Neural progenitor cell (in vitro differentiated cells): Measurements from ENCODE around the gene STK38L. TPM values are rescaled to one million over a fixed set of nuclear protein-coding genes. Genes with fewer than 3 reads are reported as not detected.

Source experiments
- DNase-seq: peaks from one replicate; pipeline ENCODE4 v3.0.0-alpha.2; 2016; ENCODE audit warnings: low spot score
- H2AFZ ChIP-seq: fragments of 200-600 bp; sonication (generic); replicated peaks from 2 replicates; pipeline ENCODE4 v1.6.1; 2016; ENCODE audit warnings: antibody characterized with exemption
- H3F3A ChIP-seq: fragments of 200-600 bp; sonication (generic); 2 replicates; pipeline ENCODE4 v1.6.1; 2016; ENCODE audit warnings: antibody characterized with exemption, low read depth
- H3K27ac ChIP-seq: fragments of 200-600 bp; sonication (generic); 2 replicates; pipeline ENCODE4 v1.5.1; 2016; ENCODE audit warnings: mild to moderate bottlenecking
- H3K27me3 ChIP-seq: fragments of 200-600 bp; sonication (generic); 2 replicates; pipeline ENCODE4 v1.6.1; 2016; ENCODE audit warnings: mild to moderate bottlenecking, moderate library complexity
- H3K36me3 ChIP-seq: fragments of 200-600 bp; sonication (generic); 2 replicates; pipeline ENCODE4 v1.5.1; 2016
- H3K4me1 ChIP-seq: fragments of 200-600 bp; sonication (generic); 2 replicates; pipeline ENCODE4 v1.6.1; 2016; ENCODE audit warnings: mixed run types
- H3K4me2 ChIP-seq: fragments of 200-600 bp; sonication (generic); 2 replicates; pipeline ENCODE4 v1.6.1; 2016
- H3K4me3 ChIP-seq: fragments of 200-600 bp; sonication (generic); 2 replicates; pipeline ENCODE4 v1.5.1; 2016
- H3K79me2 ChIP-seq: fragments of 200-600 bp; sonication (generic); 2 replicates; pipeline ENCODE4 v1.6.1; 2016; ENCODE audit warnings: low read depth
- H3K9ac ChIP-seq: fragments of 200-600 bp; sonication (generic); 2 replicates; pipeline ENCODE4 v1.6.1; 2016
- H3K9me3 ChIP-seq: fragments of 200-600 bp; sonication (generic); 2 replicates; pipeline ENCODE4 v1.5.1; 2016; ENCODE audit warnings: low read depth
- H4K20me1 ChIP-seq: fragments of 200-600 bp; sonication (generic); 2 replicates; pipeline ENCODE4 v1.6.1; 2016; ENCODE audit warnings: low read depth
- H3K27ac Mint-ChIP-seq: 3 replicates; pipeline ENCODE4 v1.8.0; 2021; ENCODE audit warnings: mixed read lengths
- H3K27me3 Mint-ChIP-seq: 2 replicates; pipeline ENCODE4 v1.8.0; 2022; ENCODE audit warnings: low read depth, mild to moderate bottlenecking, inconsistent platforms, moderate library complexity, mixed read lengths; ENCODE audit not compliant: insufficient read depth
- H3K36me3 Mint-ChIP-seq: 3 replicates; pipeline ENCODE4 v1.8.0; 2021; ENCODE audit warnings: mixed read lengths
- H3K4me1 Mint-ChIP-seq: 3 replicates; pipeline ENCODE4 v1.8.0; 2021; ENCODE audit warnings: mixed read lengths
- H3K4me3 Mint-ChIP-seq: 3 replicates; pipeline ENCODE4 v1.8.0; 2021; ENCODE audit warnings: mild to moderate bottlenecking, moderate library complexity, mixed read lengths
- H3K9me3 Mint-ChIP-seq: 3 replicates; pipeline ENCODE4 v1.8.0; 2020; ENCODE audit warnings: mixed read lengths
- CTCF ChIP-seq: fragments of 200-600 bp; sonication (generic); IDR thresholded peaks from 2 replicates; pipeline ENCODE4 v1.5.1; 2017; ENCODE audit warnings: antibody characterized with exemption, mild to moderate bottlenecking
- EZH2 ChIP-seq: fragments of 200-600 bp; sonication (generic); IDR thresholded peaks from 2 replicates; pipeline ENCODE4 v1.6.1; 2017; ENCODE audit warnings: antibody characterized with exemption, mild to moderate bottlenecking, moderate library complexity
- EZH2phosphoT487 ChIP-seq: fragments of 200-600 bp; sonication (generic); IDR thresholded peaks from 2 replicates; pipeline ENCODE4 v1.6.1; 2017; ENCODE audit warnings: antibody characterized with exemption
- total RNA-seq: library from RNA; depleted of rRNA; stranded (reverse); fragments of >200 nt; gene quantifications from 2 replicates; pipeline ENCODE4 v1.2.3, GENCODE V29; 2015; ENCODE audit warnings: low replicate concordance

STK38L gene
- total RNA-seq, 1 donor from 2014 or later, result 62.6 TPM

GRCh38 chr12:27334042-27334720 is 90.1 kb downstream of the STK38L start:
- Mint-ChIP-seq H3K9me3 (no peaks in the 10 kb centered on the region), H3K4me1 (peaks cover 26% of the 10 kb centered on the region), H3K27ac (no peak overlapping the region), H3K4me3 (peak overlapping the region; percentile 91), H3K27me3 (peaks cover 21% of the 10 kb centered on the region), H3K36me3 (no peaks in the 10 kb centered on the region)
- Histone ChIP-seq H3K9ac (no peak overlapping the region), H3K27me3 (peaks cover 43% of the 10 kb centered on the region), H3K9me3 (no peaks in the 10 kb centered on the region), H4K20me1 (peaks cover 9% of the 10 kb centered on the region), H3K4me3 (peak overlapping the region; percentile 76), H3K79me2 (peaks cover 13% of the 10 kb centered on the region), H2AFZ (peak overlapping the region; percentile 99), H3F3A (peaks cover 8% of the 10 kb centered on the region), H3K27ac (no peak overlapping the region), H3K4me1 (peaks cover 18% of the 10 kb centered on the region), H3K36me3 (no peaks in the 10 kb centered on the region), H3K4me2 (peak overlapping the region; percentile 87)
- TF ChIP-seq CTCF, result no peak
- no peak for TF ChIP-seq EZH2
- no peak for TF ChIP-seq EZH2phosphoT487
- no peak for DNase-seq

- no peak overlapping the region for H3K4me2 ChIP-seq
- H3K4me3 Mint-ChIP-seq, result no peak overlapping the region
- H3K4me3 ChIP-seq, result no peak overlapping the region
Measured at GRCh38 chr12:27334721-27335082, 90.6 kb downstream of the STK38L start.

GRCh38 chr12:27335364-27336281 is 91.5 kb downstream of the STK38L start:
- Mint-ChIP-seq H3K4me3 (no peak overlapping the region), H3K4me1 (peaks cover 24% of the 10 kb centered on the region), H3K27me3 (peaks cover 18% of the 10 kb centered on the region), H3K36me3 (no peaks in the 10 kb centered on the region), H3K9me3 (peaks cover 2% of the 10 kb centered on the region), H3K27ac (no peak overlapping the region)
- peaks cover 13% of the 10 kb centered on the region for H3K79me2 ChIP-seq
- no peaks in the 10 kb centered on the region for H3K9me3 ChIP-seq
- peaks cover 8% of the 10 kb centered on the region for H3F3A ChIP-seq
- no peak overlapping the region for H3K27ac ChIP-seq
- H3K9ac ChIP-seq, result no peak overlapping the region
- peaks cover 18% of the 10 kb centered on the region for H3K4me1 ChIP-seq
- DNase-seq, result no peak
- H2AFZ ChIP-seq, result no peak overlapping the region
- no peaks in the 10 kb centered on the region for H3K36me3 ChIP-seq
- no peak overlapping the region for H3K4me3 ChIP-seq
- H3K4me2 ChIP-seq, result no peak overlapping the region
- no peak for TF ChIP-seq EZH2
- TF ChIP-seq CTCF, result no peak
- TF ChIP-seq EZH2phosphoT487, result no peak
- H4K20me1 ChIP-seq, result peaks cover 9% of the 10 kb centered on the region
- H3K27me3 ChIP-seq, result peaks cover 43% of the 10 kb centered on the region

More at GRCh38 chr12:27334721-27335082, 90.6 kb downstream of the STK38L start:
- Histone ChIP-seq H3K9ac (no peak overlapping the region), H3K4me1 (peaks cover 18% of the 10 kb centered on the region), H3K9me3 (no peaks in the 10 kb centered on the region), H3K79me2 (peaks cover 13% of the 10 kb centered on the region), H3F3A (peaks cover 8% of the 10 kb centered on the region), H3K27me3 (peaks cover 43% of the 10 kb centered on the region), H2AFZ (no peak overlapping the region), H3K36me3 (no peaks in the 10 kb centered on the region), H3K27ac (no peak overlapping the region), H4K20me1 (peaks cover 9% of the 10 kb centered on the region)
- Mint-ChIP-seq H3K9me3 (no peaks in the 10 kb centered on the region), H3K27me3 (peaks cover 21% of the 10 kb centered on the region), H3K36me3 (no peaks in the 10 kb centered on the region), H3K27ac (no peak overlapping the region), H3K4me1 (peaks cover 26% of the 10 kb centered on the region)
- DNase-seq, result no peak
- TF ChIP-seq EZH2 (no peak), EZH2phosphoT487 (no peak), CTCF (no peak)
